ENCODE results near the gene PSAT1. TPM values are rescaled to one million over a fixed set of nuclear protein-coding genes. Genes with fewer than 3 reads are reported as not detected.

PSAT1 gene
- total and polyA plus RNA-seq, 2 of the 13 experiments (the other 11 are each of a cell fraction or from before 2014, with no cell fraction given): 135 to 229 TPM

- TF ChIP-seq ZNF460 (CRISPR knock-in tag; IDR thresholded peaks at IDR 0.05; ENCODE audit: borderline replicate concordance): peak; percentile 29; the same call in 1 of the 2 replicates
- no peak for TF ChIP-seq SATB2 (CRISPR knock-in tag; IDR thresholded peaks at IDR 0.05)
- TF ChIP-seq ZNF180 (CRISPR knock-in tag; IDR thresholded peaks at IDR 0.05; ENCODE audit: borderline replicate concordance, low read depth): no peak
- TF ChIP-seq NFRKB (IDR thresholded peaks at IDR 0.05): no peak
- TF ChIP-seq, protein P1, sequence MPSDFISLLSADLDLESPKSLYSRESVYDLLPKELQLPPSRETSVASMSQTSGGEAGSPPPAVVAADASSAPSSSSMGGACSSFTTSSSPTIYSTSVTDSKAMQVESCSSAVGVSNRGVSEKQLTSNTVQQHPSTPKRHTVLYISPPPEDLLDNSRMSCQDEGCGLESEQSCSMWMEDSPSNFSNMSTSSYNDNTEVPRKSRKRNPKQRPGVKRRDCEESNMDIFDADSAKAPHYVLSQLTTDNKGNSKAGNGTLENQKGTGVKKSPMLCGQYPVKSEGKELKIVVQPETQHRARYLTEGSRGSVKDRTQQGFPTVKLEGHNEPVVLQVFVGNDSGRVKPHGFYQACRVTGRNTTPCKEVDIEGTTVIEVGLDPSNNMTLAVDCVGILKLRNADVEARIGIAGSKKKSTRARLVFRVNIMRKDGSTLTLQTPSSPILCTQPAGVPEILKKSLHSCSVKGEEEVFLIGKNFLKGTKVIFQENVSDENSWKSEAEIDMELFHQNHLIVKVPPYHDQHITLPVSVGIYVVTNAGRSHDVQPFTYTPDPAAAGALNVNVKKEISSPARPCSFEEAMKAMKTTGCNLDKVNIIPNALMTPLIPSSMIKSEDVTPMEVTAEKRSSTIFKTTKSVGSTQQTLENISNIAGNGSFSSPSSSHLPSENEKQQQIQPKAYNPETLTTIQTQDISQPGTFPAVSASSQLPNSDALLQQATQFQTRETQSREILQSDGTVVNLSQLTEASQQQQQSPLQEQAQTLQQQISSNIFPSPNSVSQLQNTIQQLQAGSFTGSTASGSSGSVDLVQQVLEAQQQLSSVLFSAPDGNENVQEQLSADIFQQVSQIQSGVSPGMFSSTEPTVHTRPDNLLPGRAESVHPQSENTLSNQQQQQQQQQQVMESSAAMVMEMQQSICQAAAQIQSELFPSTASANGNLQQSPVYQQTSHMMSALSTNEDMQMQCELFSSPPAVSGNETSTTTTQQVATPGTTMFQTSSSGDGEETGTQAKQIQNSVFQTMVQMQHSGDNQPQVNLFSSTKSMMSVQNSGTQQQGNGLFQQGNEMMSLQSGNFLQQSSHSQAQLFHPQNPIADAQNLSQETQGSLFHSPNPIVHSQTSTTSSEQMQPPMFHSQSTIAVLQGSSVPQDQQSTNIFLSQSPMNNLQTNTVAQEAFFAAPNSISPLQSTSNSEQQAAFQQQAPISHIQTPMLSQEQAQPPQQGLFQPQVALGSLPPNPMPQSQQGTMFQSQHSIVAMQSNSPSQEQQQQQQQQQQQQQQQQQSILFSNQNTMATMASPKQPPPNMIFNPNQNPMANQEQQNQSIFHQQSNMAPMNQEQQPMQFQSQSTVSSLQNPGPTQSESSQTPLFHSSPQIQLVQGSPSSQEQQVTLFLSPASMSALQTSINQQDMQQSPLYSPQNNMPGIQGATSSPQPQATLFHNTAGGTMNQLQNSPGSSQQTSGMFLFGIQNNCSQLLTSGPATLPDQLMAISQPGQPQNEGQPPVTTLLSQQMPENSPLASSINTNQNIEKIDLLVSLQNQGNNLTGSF (CRISPR knock-in tag; IDR thresholded peaks at IDR 0.05): no peak
- no peak for TF ChIP-seq ZBTB7A (CRISPR knock-in tag; IDR thresholded peaks at IDR 0.05)
- no peak for TF ChIP-seq MBD4 (IDR thresholded peaks at IDR 0.05; ENCODE audit: borderline replicate concordance, low read length)
- TF ChIP-seq, protein P2, sequence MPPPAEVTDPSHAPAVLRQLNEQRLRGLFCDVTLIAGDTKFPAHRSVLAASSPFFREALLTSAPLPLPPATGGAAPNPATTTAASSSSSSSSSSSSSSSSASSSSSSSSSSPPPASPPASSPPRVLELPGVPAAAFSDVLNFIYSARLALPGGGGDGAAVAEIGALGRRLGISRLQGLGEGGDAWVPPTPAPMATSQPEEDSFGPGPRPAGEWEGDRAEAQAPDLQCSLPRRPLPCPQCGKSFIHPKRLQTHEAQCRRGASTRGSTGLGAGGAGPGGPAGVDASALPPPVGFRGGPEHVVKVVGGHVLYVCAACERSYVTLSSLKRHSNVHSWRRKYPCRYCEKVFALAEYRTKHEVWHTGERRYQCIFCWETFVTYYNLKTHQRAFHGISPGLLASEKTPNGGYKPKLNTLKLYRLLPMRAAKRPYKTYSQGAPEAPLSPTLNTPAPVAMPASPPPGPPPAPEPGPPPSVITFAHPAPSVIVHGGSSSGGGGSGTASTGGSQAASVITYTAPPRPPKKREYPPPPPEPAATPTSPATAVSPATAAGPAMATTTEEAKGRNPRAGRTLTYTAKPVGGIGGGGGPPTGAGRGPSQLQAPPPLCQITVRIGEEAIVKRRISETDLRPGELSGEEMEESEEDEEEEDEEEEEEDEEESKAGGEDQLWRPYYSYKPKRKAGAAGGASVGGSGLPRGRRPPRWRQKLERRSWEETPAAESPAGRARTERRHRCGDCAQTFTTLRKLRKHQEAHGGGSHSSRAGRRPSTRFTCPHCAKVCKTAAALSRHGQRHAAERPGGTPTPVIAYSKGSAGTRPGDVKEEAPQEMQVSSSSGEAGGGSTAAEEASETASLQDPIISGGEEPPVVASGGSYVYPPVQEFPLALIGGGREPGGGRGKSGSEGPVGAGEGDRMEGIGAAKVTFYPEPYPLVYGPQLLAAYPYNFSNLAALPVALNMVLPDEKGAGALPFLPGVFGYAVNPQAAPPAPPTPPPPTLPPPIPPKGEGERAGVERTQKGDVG (CRISPR knock-in tag; IDR thresholded peaks at IDR 0.05; ENCODE audit: borderline replicate concordance): no peak
- peak; percentile 60 for TF ChIP-seq FOXA1 (IDR thresholded peaks at IDR 0.05)
- TF ChIP-seq FOXA1 (CRISPR knock-in tag; IDR thresholded peaks at IDR 0.05): peak; percentile 77
- TF ChIP-seq TERF1 (CRISPR knock-in tag; IDR thresholded peaks at IDR 0.05): no peak
- TF ChIP-seq ARNTL (CRISPR knock-in tag; IDR thresholded peaks at IDR 0.05): peak; percentile 99
- TF ChIP-seq AKNA (CRISPR knock-in tag; IDR thresholded peaks at IDR 0.05; ENCODE audit: borderline replicate concordance): no peak
- TF ChIP-seq NCOA5 (CRISPR knock-in tag; IDR thresholded peaks at IDR 0.05): no peak
- no peak for TF ChIP-seq ZNF75D (CRISPR knock-in tag; IDR thresholded peaks at IDR 0.05; ENCODE audit: borderline replicate concordance)
- TF ChIP-seq POLR2A (IDR thresholded peaks at IDR 0.05; ENCODE audit: insufficient read depth in 1 of 2, low read depth in 2 of 2, low read length in 2 of 2): no peak
- no peak for TF ChIP-seq TAF15 (IDR thresholded peaks at IDR 0.05; ENCODE audit: low read depth, low read length, poor library complexity, severe bottlenecking)
Observed at GRCh38 chr9:78286946-78287388, 10.0 kb upstream of the PSAT1 start (continued).

Measured in HepG2 (cell line).